Measurements from ENCODE around the gene EVI5.

EVI5 gene

GRCh38 chr1:92784639-92785500 is at the start of gene EVI5:
EVI5 (minus strand) TSS chr1:92785108; CDS start chr1:92736546, 48,562 bp downstream.
- Mint-ChIP-seq H3K27me3 (peaks cover 74% of the 10 kb centered on the region), H3K4me1 (ENCODE audit: low read depth) (peaks cover 22% of the 10 kb centered on the region), H3K36me3 (ENCODE audit: low read depth) (no peaks in the 10 kb centered on the region), H3K27ac (peak within 1 kb of the TSS; percentile 68), H3K9me3 (peaks cover 3% of the 10 kb centered on the region), H3K4me3 (peak within 1 kb of the TSS; percentile 78)
- peak; percentile 81 for DNase-seq

- Mint-ChIP-seq H3K4me1 (ENCODE audit: low read depth) (peaks cover 65% of the 10 kb centered on the region), H3K9me3 (no peaks in the 10 kb centered on the region), H3K36me3 (ENCODE audit: low read depth) (peaks cover 78% of the 10 kb centered on the region), H3K27ac (peak overlapping the region; percentile 100), H3K27me3 (no peaks in the 10 kb centered on the region), H3K4me3 (peak overlapping the region; percentile 97)
- no peak for DNase-seq
These were observed 49.7 kb upstream of the EVI5 start for GRCh38 chr1:92834617-92835016.

- Mint-ChIP-seq H3K4me3 (peak overlapping the region; percentile 97), H3K27ac (peak overlapping the region; percentile 100), H3K27me3 (no peaks in the 10 kb centered on the region), H3K4me1 (ENCODE audit: low read depth) (peaks cover 59% of the 10 kb centered on the region), H3K36me3 (ENCODE audit: low read depth) (peaks cover 71% of the 10 kb centered on the region), H3K9me3 (no peaks in the 10 kb centered on the region)
- DNase-seq: no peak
These were observed 48.9 kb upstream of the EVI5 start for GRCh38 chr1:92833840-92834239.

GRCh38 chr1:92832537-92833114 is 47.7 kb upstream of the EVI5 start:
- Mint-ChIP-seq H3K27me3 (no peaks in the 10 kb centered on the region), H3K9me3 (no peaks in the 10 kb centered on the region), H3K4me3 (peak overlapping the region; percentile 97), H3K27ac (peak overlapping the region; percentile 100), H3K4me1 (ENCODE audit: low read depth) (peaks cover 47% of the 10 kb centered on the region), H3K36me3 (ENCODE audit: low read depth) (peaks cover 58% of the 10 kb centered on the region)
- no peak for DNase-seq

GRCh38 chr1:92831762-92832536 is 47.0 kb upstream of the EVI5 start, which contains the start of gene RPL5:
RPL5 (plus strand) TSS chr1:92832040; CDS start chr1:92832115, 75 bp downstream.
- Mint-ChIP-seq H3K9me3 (no peaks in the 10 kb centered on the region), H3K27ac (peak within 1 kb of the TSS; percentile 100), H3K27me3 (no peaks in the 10 kb centered on the region), H3K4me3 (peak within 1 kb of the TSS; percentile 97), H3K4me1 (ENCODE audit: low read depth) (peaks cover 40% of the 10 kb centered on the region), H3K36me3 (ENCODE audit: low read depth) (peaks cover 52% of the 10 kb centered on the region)
- DNase-seq: peak; percentile 99

GRCh38 chr1:92831368-92831761 is 46.5 kb upstream of the EVI5 start:
- Mint-ChIP-seq H3K27me3 (no peaks in the 10 kb centered on the region), H3K36me3 (ENCODE audit: low read depth) (peaks cover 46% of the 10 kb centered on the region), H3K4me3 (peak overlapping the region; percentile 97), H3K27ac (peak overlapping the region; percentile 100), H3K9me3 (no peaks in the 10 kb centered on the region), H3K4me1 (ENCODE audit: low read depth) (peaks cover 34% of the 10 kb centered on the region)
- peak; percentile 40 for DNase-seq

- Mint-ChIP-seq H3K4me1 (ENCODE audit: low read depth) (peaks cover 5% of the 10 kb centered on the region), H3K27me3 (no peaks in the 10 kb centered on the region), H3K9me3 (no peaks in the 10 kb centered on the region), H3K4me3 (no peak overlapping the region), H3K27ac (no peak overlapping the region), H3K36me3 (ENCODE audit: low read depth) (peaks cover under 1% of the 10 kb centered on the region)
- no peak for DNase-seq
These were observed 41.9 kb upstream of the EVI5 start for GRCh38 chr1:92826792-92827191.

- no peak for DNase-seq
- H3K27ac Mint-ChIP-seq: no peak overlapping the region
- no peaks in the 10 kb centered on the region for H3K9me3 Mint-ChIP-seq
- no peak overlapping the region for H3K4me3 Mint-ChIP-seq
- H3K27me3 Mint-ChIP-seq: peaks cover 3% of the 10 kb centered on the region
- H3K36me3 Mint-ChIP-seq (ENCODE audit: low read depth): no peaks in the 10 kb centered on the region
- H3K4me1 Mint-ChIP-seq (ENCODE audit: low read depth): no peaks in the 10 kb centered on the region
These were observed 38.0 kb upstream of the EVI5 start for GRCh38 chr1:92822879-92823278.

GRCh38 chr1:92820551-92820950 is 35.6 kb upstream of the EVI5 start:
- DNase-seq: no peak
- Mint-ChIP-seq H3K27me3 (peaks cover 3% of the 10 kb centered on the region), H3K4me3 (no peak overlapping the region), H3K36me3 (ENCODE audit: low read depth) (no peaks in the 10 kb centered on the region), H3K27ac (no peak overlapping the region), H3K4me1 (ENCODE audit: low read depth) (no peaks in the 10 kb centered on the region), H3K9me3 (no peaks in the 10 kb centered on the region)

- no peak overlapping the region for H3K27ac Mint-ChIP-seq
- H3K27me3 Mint-ChIP-seq: peaks cover 3% of the 10 kb centered on the region
- no peak overlapping the region for H3K4me3 Mint-ChIP-seq
- DNase-seq: no peak
- no peaks in the 10 kb centered on the region for H3K9me3 Mint-ChIP-seq
- H3K36me3 Mint-ChIP-seq (ENCODE audit: low read depth): no peaks in the 10 kb centered on the region
- H3K4me1 Mint-ChIP-seq (ENCODE audit: low read depth): no peaks in the 10 kb centered on the region
These were observed 35.1 kb upstream of the EVI5 start for GRCh38 chr1:92820024-92820423.

GRCh38 chr1:92817986-92818764 is 33.3 kb upstream of the EVI5 start:
- Mint-ChIP-seq H3K27ac (no peak overlapping the region), H3K4me3 (no peak overlapping the region), H3K9me3 (no peaks in the 10 kb centered on the region), H3K4me1 (ENCODE audit: low read depth) (no peaks in the 10 kb centered on the region), H3K27me3 (peaks cover 6% of the 10 kb centered on the region), H3K36me3 (ENCODE audit: low read depth) (no peaks in the 10 kb centered on the region)
- DNase-seq: no peak

- no peaks in the 10 kb centered on the region for H3K9me3 Mint-ChIP-seq
- DNase-seq: no peak
- no peak overlapping the region for H3K27ac Mint-ChIP-seq
- H3K4me3 Mint-ChIP-seq: no peak overlapping the region
- no peaks in the 10 kb centered on the region for H3K36me3 Mint-ChIP-seq (ENCODE audit: low read depth)
- peaks cover 6% of the 10 kb centered on the region for H3K27me3 Mint-ChIP-seq
- no peaks in the 10 kb centered on the region for H3K4me1 Mint-ChIP-seq (ENCODE audit: low read depth)
These were observed 32.3 kb upstream of the EVI5 start for GRCh38 chr1:92817137-92817697.

- Mint-ChIP-seq H3K4me3 (no peak overlapping the region), H3K4me1 (ENCODE audit: low read depth) (no peaks in the 10 kb centered on the region), H3K36me3 (ENCODE audit: low read depth) (no peaks in the 10 kb centered on the region), H3K27ac (no peak overlapping the region), H3K27me3 (peaks cover 6% of the 10 kb centered on the region), H3K9me3 (no peaks in the 10 kb centered on the region)
- no peak for DNase-seq
These were observed 31.8 kb upstream of the EVI5 start for GRCh38 chr1:92816732-92817131.

- no peaks in the 10 kb centered on the region for H3K36me3 Mint-ChIP-seq (ENCODE audit: low read depth)
- peaks cover 8% of the 10 kb centered on the region for H3K27me3 Mint-ChIP-seq
- H3K4me1 Mint-ChIP-seq (ENCODE audit: low read depth): peaks cover 4% of the 10 kb centered on the region
- no peak for DNase-seq
- no peak overlapping the region for H3K27ac Mint-ChIP-seq
- no peak overlapping the region for H3K4me3 Mint-ChIP-seq
- H3K9me3 Mint-ChIP-seq: no peaks in the 10 kb centered on the region
These were observed 23.5 kb upstream of the EVI5 start for GRCh38 chr1:92808381-92808780.
